ENCODE data around the gene SPAAR. TPM values are rescaled to one million over a fixed set of nuclear protein-coding genes. Genes with fewer than 3 reads are reported as not detected.
A peak's percentile ranks its signal among the peaks of the same experiment; 100 is the strongest.
"Not testable (repeated sequence)": the region's sequence is repeated elsewhere in the genome, so short reads cannot be mapped to it uniquely, and the experiment has no call there.

The SPAAR gene
- total RNA-seq, 1 donor from 2014 or later = not detected

DNA sequence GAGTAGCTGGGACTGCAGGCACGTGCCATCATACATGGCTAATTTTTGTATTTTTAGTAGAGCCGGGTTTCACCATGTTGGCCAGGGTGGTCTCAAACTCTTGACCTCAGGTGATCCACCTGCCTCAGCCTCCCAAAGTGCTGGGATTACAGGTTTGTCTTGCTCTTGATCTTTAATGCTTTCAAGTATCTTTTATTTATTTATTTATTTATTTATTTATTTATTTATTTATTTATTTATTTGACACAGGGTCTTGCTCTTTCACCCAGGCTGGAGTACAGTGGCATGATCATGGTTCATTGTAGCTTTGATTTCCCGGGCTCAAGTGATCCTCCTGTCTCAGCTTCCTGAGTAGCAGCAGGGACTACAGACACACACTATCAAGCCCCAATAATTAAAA is 24.4 kb upstream of the SPAAR start:
- H3K4me1 Mint-ChIP-seq; H3K4me3 Mint-ChIP-seq; intact Hi-C loops (cut with micrococcal nuclease); H3K9me3 Mint-ChIP-seq; DNase-seq; H3K27ac Mint-ChIP-seq; H3K36me3 Mint-ChIP-seq (ENCODE audit: low read depth): not testable (repeated sequence)
- peaks cover 33% of the 10 kb centered on the region for H3K27me3 Mint-ChIP-seq

- no peaks in the 10 kb centered on the region for H3K9me3 Mint-ChIP-seq
- H3K27me3 Mint-ChIP-seq = peaks cover 41% of the 10 kb centered on the region
- H3K36me3 Mint-ChIP-seq (ENCODE audit: low read depth) = no peaks in the 10 kb centered on the region
- DNase-seq = peak; percentile 41
- intact Hi-C loops (cut with micrococcal nuclease) = no loop called here
- no peak overlapping the region for H3K27ac Mint-ChIP-seq
- no peak overlapping the region for H3K4me3 Mint-ChIP-seq
- H3K4me1 Mint-ChIP-seq = no peaks in the 10 kb centered on the region
These were observed 17.6 kb upstream of the SPAAR start for GRCh38 chr9:35891646-35892045.

GRCh38 chr9:35892051-35892450 is 17.2 kb upstream of the SPAAR start:
- H3K36me3 Mint-ChIP-seq (ENCODE audit: low read depth) = no peaks in the 10 kb centered on the region
- no peak overlapping the region for H3K4me3 Mint-ChIP-seq
- H3K27ac Mint-ChIP-seq = no peak overlapping the region
- DNase-seq = peak; percentile 34
- H3K4me1 Mint-ChIP-seq = no peaks in the 10 kb centered on the region
- intact Hi-C loops (cut with micrococcal nuclease) = no loop called here
- no peaks in the 10 kb centered on the region for H3K9me3 Mint-ChIP-seq
- peaks cover 38% of the 10 kb centered on the region for H3K27me3 Mint-ChIP-seq

- no peaks in the 10 kb centered on the region for H3K4me1 Mint-ChIP-seq
- no peaks in the 10 kb centered on the region for H3K9me3 Mint-ChIP-seq
- no peak overlapping the region for H3K27ac Mint-ChIP-seq
- intact Hi-C loops (cut with micrococcal nuclease) = no loop called here
- no peak overlapping the region for H3K4me3 Mint-ChIP-seq
- H3K36me3 Mint-ChIP-seq (ENCODE audit: low read depth) = no peaks in the 10 kb centered on the region
- DNase-seq = peak; percentile 42
- peaks cover 35% of the 10 kb centered on the region for H3K27me3 Mint-ChIP-seq
These were observed 12.7 kb upstream of the SPAAR start for GRCh38 chr9:35896570-35896969.

DNA sequence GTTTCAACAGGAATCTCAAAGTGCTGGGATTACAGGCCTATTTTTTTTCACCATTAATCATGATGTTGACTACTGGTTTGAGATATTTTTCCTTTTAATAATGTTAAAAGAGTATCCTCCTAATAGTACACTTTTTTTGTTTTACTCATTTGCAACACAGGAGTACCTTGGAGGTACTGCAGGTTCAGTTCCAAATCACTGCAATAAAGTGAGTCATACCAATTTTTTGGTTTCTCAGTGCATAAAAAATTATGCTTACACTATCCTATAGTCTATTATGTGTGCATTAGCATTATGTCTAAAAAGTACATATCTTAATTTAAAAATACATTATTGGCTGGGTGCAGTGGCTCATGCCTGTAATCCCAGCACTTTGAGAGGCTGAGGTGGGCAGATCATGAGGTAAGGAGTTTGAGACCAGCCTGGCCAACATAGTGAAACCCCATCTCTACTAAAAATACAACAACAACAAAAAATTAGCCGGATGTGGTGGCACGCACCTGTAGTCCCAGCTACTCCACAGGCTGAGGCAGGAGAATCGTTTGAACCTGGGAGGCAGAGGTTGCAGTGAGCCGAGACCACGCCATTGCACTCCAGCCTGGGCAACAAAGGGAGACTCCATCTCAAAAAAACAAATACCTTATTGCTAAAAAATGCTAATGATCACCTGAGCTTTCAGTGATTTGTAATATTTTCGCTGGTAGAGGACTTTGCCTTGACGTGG is 11.8 kb upstream of the SPAAR start:
- H3K36me3 Mint-ChIP-seq (ENCODE audit: low read depth); H3K9me3 Mint-ChIP-seq; intact Hi-C loops (cut with micrococcal nuclease); H3K27ac Mint-ChIP-seq; H3K4me3 Mint-ChIP-seq; H3K4me1 Mint-ChIP-seq: not testable (repeated sequence)
- DNase-seq = peak; percentile 46
- peaks cover 33% of the 10 kb centered on the region for H3K27me3 Mint-ChIP-seq

- H3K4me1 Mint-ChIP-seq = peaks cover 4% of the 10 kb centered on the region
- H3K9me3 Mint-ChIP-seq = no peaks in the 10 kb centered on the region
- no peak overlapping the region for H3K4me3 Mint-ChIP-seq
- H3K27me3 Mint-ChIP-seq = peaks cover 33% of the 10 kb centered on the region
- H3K36me3 Mint-ChIP-seq (ENCODE audit: low read depth) = no peaks in the 10 kb centered on the region
- DNase-seq = no peak
- intact Hi-C loops (cut with micrococcal nuclease) = no loop called here
- H3K27ac Mint-ChIP-seq = no peak overlapping the region
These were observed 11.0 kb upstream of the SPAAR start for GRCh38 chr9:35898337-35898736.

DNA sequence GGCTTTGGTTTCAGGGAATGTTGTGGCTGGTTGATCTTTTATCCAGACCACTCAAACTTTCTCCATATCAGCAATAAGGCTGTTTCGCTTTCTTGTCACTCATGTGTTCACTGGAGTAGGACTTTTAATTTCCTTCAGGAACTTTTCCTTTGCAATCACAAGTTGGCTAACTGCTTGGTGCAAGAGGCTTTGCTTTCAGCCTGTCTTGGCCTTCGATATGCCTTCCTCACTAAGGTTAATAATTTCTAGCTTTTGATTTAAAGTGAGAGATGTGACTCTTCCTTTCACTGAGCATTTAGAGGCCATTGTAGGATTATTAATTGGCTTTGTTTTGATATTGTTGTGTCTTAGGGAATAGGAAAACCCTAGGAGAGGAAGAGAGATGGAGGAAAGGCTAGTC is 10.3 kb upstream of the SPAAR start:
- Mint-ChIP-seq H3K27ac (no peak overlapping the region), H3K4me3 (no peak overlapping the region), H3K27me3 (peaks cover 28% of the 10 kb centered on the region), H3K4me1 (peaks cover 4% of the 10 kb centered on the region), H3K9me3 (no peaks in the 10 kb centered on the region), H3K36me3 (ENCODE audit: low read depth) (no peaks in the 10 kb centered on the region)
- DNase-seq = no peak
- intact Hi-C loops (cut with micrococcal nuclease) = no loop called here

DNA sequence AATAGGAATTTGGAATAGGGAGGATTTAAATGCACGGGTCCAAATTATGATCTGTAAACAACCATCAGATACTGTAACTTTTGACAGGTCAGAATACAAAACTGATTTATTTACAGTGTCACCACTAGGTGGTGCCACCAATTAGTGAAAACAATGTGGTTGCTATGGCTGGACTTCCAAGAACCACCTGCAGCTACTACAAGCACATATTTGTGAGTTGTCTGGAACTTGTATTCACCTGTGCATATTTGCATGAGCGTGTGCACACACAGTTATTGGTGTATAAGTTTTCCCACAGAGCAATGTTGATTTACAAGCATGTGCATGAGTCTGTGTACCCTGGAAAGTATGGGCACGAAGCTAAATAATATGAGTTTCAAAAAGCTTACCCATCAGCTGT is 6.2 kb upstream of the SPAAR start:
- Mint-ChIP-seq H3K27ac (no peak overlapping the region), H3K9me3 (no peaks in the 10 kb centered on the region), H3K4me1 (peaks cover 8% of the 10 kb centered on the region), H3K27me3 (peaks cover 19% of the 10 kb centered on the region), H3K36me3 (ENCODE audit: low read depth) (no peaks in the 10 kb centered on the region), H3K4me3 (no peak overlapping the region)
- DNase-seq = peak; percentile 85
- intact Hi-C loops (cut with micrococcal nuclease) = loop anchor here (1.0 kb wide), 3 partner anchors 8 to 120 kb away; no protein-coding TSS in a partner anchor

- Mint-ChIP-seq H3K4me1 (peaks cover 19% of the 10 kb centered on the region), H3K4me3 (no peak overlapping the region), H3K36me3 (ENCODE audit: low read depth) (no peaks in the 10 kb centered on the region), H3K27ac (no peak overlapping the region), H3K27me3 (peaks cover 14% of the 10 kb centered on the region), H3K9me3 (no peaks in the 10 kb centered on the region)
- intact Hi-C loops (cut with micrococcal nuclease) = no loop called here
- DNase-seq = no peak
These were observed 5.0 kb upstream of the SPAAR start for GRCh38 chr9:35904338-35904737.

GRCh38 chr9:35905051-35905781 is 4.1 kb upstream of the SPAAR start:
- no peak overlapping the region for H3K27ac Mint-ChIP-seq
- H3K9me3 Mint-ChIP-seq = no peaks in the 10 kb centered on the region
- peaks cover 23% of the 10 kb centered on the region for H3K4me1 Mint-ChIP-seq
- H3K36me3 Mint-ChIP-seq (ENCODE audit: low read depth) = no peaks in the 10 kb centered on the region
- no peak overlapping the region for H3K4me3 Mint-ChIP-seq
- peak; percentile 55 for DNase-seq
- peaks cover 14% of the 10 kb centered on the region for H3K27me3 Mint-ChIP-seq
- intact Hi-C loops (cut with micrococcal nuclease) = no loop called here

DNA sequence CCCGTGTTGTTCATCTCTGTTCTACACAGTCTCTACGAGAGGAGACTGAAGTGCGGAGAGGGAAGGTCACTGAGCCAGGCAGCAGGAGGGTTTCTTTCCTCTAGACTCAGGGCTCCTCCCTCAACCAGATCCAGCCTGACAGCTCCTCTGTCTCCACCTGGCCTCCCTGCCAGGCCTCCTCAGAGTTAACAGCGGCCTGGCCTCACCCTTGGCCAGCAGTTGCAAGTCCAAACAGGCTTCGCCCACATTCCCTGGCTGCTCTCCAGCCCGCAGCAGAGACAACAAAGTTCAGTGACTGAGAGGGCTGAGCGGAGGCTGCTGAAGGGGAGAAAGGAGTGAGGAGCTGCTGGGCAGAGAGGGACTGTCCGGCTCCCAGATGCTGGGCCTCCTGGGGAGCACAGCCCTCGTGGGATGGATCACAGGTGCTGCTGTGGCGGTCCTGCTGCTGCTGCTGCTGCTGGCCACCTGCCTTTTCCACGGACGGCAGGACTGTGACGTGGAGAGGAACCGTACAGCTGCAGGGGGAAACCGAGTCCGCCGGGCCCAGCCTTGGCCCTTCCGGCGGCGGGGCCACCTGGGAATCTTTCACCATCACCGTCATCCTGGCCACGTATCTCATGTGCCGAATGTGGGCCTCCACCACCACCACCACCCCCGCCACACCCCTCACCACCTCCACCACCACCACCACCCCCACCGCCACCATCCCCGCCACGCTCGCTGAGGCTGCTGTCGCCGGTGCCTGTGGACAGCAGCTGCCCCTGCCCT is 3.2 kb upstream of the SPAAR start, which contains the start of gene HRCT1:
Gene HRCT1, plus strand, starts transcription at position 291 of the 768 bp plus-strand sequence. Its CDS starts 86 bp downstream, at position 377.
- H3K27me3 Mint-ChIP-seq = peaks cover 10% of the 10 kb centered on the region
- no peaks in the 10 kb centered on the region for H3K36me3 Mint-ChIP-seq (ENCODE audit: low read depth)
- H3K4me1 Mint-ChIP-seq = peaks cover 28% of the 10 kb centered on the region
- intact Hi-C loops (cut with micrococcal nuclease) = no loop called here
- H3K4me3 Mint-ChIP-seq = no peak within 1 kb of the TSS
- DNase-seq = peak; percentile 47
- H3K27ac Mint-ChIP-seq = no peak within 1 kb of the TSS
- no peaks in the 10 kb centered on the region for H3K9me3 Mint-ChIP-seq

DNA sequence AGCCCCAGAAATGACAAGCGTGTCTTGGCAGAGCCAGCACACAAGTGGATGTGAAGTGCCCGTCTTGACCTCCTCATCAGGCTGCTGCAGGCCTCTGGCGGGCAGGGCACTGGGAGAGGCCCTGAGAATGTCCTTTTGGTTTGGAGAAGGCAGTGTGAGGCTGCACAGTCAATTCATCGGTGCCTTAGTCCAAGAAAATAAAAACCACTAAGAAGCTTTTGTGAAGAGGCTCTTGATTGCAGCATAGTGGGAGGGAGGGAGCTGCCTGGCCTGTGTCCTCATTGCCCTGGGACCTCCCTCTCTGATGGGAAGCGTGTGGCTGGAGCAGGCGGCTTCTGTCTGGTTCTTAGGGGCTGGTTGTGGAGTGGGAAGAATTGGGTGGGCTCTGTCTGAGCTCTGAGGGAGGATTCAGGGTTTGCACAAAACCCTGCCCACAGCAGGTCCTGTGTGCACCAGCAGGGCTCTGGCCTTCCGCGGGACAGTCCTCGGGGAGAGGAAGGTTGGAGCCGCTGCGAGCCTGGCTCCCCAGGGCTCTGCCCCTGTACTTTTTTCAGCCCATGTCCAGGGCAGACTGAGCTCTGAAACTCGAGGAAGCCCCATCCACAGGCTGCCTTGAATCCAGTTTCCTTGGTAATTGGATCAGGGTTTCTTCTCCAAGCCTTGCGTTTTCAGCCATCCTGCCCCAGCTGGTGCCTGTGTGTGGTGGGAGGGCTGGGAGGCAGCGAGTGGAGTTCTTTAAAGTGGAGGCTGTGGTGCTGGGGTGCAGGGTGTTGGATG is 2.2 kb upstream of the SPAAR start:
- no peak overlapping the region for H3K4me3 Mint-ChIP-seq
- DNase-seq = no peak
- intact Hi-C loops (cut with micrococcal nuclease) = no loop called here
- H3K27ac Mint-ChIP-seq = peak overlapping the region; percentile 51
- H3K27me3 Mint-ChIP-seq = peaks cover 7% of the 10 kb centered on the region
- peaks cover 34% of the 10 kb centered on the region for H3K4me1 Mint-ChIP-seq
- no peaks in the 10 kb centered on the region for H3K9me3 Mint-ChIP-seq
- no peaks in the 10 kb centered on the region for H3K36me3 Mint-ChIP-seq (ENCODE audit: low read depth)

- peaks cover 2% of the 10 kb centered on the region for H3K27me3 Mint-ChIP-seq
- H3K9me3 Mint-ChIP-seq = no peaks in the 10 kb centered on the region
- no peak for DNase-seq
- peaks cover 34% of the 10 kb centered on the region for H3K4me1 Mint-ChIP-seq
- peak overlapping the region; percentile 51 for H3K27ac Mint-ChIP-seq
- no peaks in the 10 kb centered on the region for H3K36me3 Mint-ChIP-seq (ENCODE audit: low read depth)
- intact Hi-C loops (cut with micrococcal nuclease) = no loop called here
- H3K4me3 Mint-ChIP-seq = no peak overlapping the region
These were observed 1.4 kb upstream of the SPAAR start for GRCh38 chr9:35907711-35908503.
